Measurements from ENCODE around the gene TPCN1.

GRCh38 chr12:113221997-113222729 lies 899 bp downstream of the TPCN1 start:
- TF ChIP-seq CTCF (IDR thresholded peaks at IDR 0.05), result no peak
- no peak for TF ChIP-seq POLR2A (IDR thresholded peaks at IDR 0.05)

Measured in breast epithelium (tissue), 3 donors.